HepG2 (cell line): ENCODE data around the gene GORASP2. TPM values are rescaled to one million over a fixed set of nuclear protein-coding genes. Genes with fewer than 3 reads are reported as not detected.
A peak's percentile ranks its signal among the peaks of the same experiment; 100 is the strongest.

ENCODE experiments used
- CAMTA2 ChIP-seq: sonication (generic); formaldehyde crosslinking; IDR thresholded peaks from 2 replicates; pipeline ENCODE4 v1.4.0; 2020; ENCODE audit warnings: mild to moderate bottlenecking, missing genetic modification reagents, borderline replicate concordance
- ELF1 ChIP-seq: sonication (generic); formaldehyde crosslinking; IDR thresholded peaks from 2 replicates; pipeline ENCODE4 v1.4.0; 2020; ENCODE audit warnings: missing genetic modification reagents
- FOSL2 ChIP-seq: sonication (generic); formaldehyde crosslinking; IDR thresholded peaks from 2 replicates; pipeline ENCODE4 v1.4.0; 2020; ENCODE audit warnings: missing genetic modification reagents
- GATA4 ChIP-seq: sonication (generic); IDR thresholded peaks from 2 replicates; pipeline ENCODE4 v1.6.1; 2016; ENCODE audit warnings: antibody characterized with exemption, low read depth, borderline replicate concordance
- NCOA2 ChIP-seq: sonication (generic); formaldehyde crosslinking; IDR thresholded peaks from 2 replicates; pipeline ENCODE4 v1.8.0; 2022; ENCODE audit warnings: inconsistent platforms
- RAD51 ChIP-seq: fragments of 450-650 bp; IDR thresholded peaks from 2 replicates; pipeline ENCODE4 v1.6.1; 2016; ENCODE audit warnings: borderline replicate concordance
- TRIM24 ChIP-seq: sonication (generic); formaldehyde crosslinking; IDR thresholded peaks from 2 replicates; pipeline ENCODE4 v1.8.0; 2022; ENCODE audit warnings: mild to moderate bottlenecking, missing genetic modification reagents
- XRCC5 ChIP-seq: fragments of 200-400 bp; formaldehyde crosslinking; optimal IDR thresholded peaks from 2 replicates; pipeline ENCODE3; 2017; ENCODE audit warnings: mild to moderate bottlenecking, low read length
- YEATS4 ChIP-seq: sonication (generic); formaldehyde crosslinking; IDR thresholded peaks from 2 replicates; pipeline ENCODE4 v1.4.0; 2020; ENCODE audit warnings: missing genetic modification reagents, borderline replicate concordance
- ZEB1 ChIP-seq: IDR thresholded peaks from 2 replicates; pipeline ENCODE4 v1.6.1; 2012; ENCODE audit warnings: mild to moderate bottlenecking, low read depth, inconsistent platforms; ENCODE audit not compliant: insufficient replicate concordance
- ZFP1 ChIP-seq: IDR thresholded peaks from 2 replicates; pipeline ENCODE4 v1.6.1; 2016
- ZNF350 ChIP-seq: sonication (generic); formaldehyde crosslinking; IDR thresholded peaks from 2 replicates; pipeline ENCODE4 v1.4.0; 2020; ENCODE audit warnings: mild to moderate bottlenecking, low read depth, missing genetic modification reagents, borderline replicate concordance
- ZNF75D ChIP-seq: sonication (generic); formaldehyde crosslinking; IDR thresholded peaks from 2 replicates; pipeline ENCODE4 v1.8.1; 2023; ENCODE audit warnings: missing genetic modification reagents, mild to moderate bottlenecking, borderline replicate concordance
- polyA plus RNA-seq, 8 experiments: library from polyadenylated mRNA; depleted of rRNA in 3 of 8; stranded (reverse) in 7 of 8; unstranded in 1 of 8; fragments of >200 nt; fragmentation: Illumina TruSeq in 4 of 8; extraction: Trizol in 4 of 8; gene quantifications; 2 replicates each; pipeline versions ENCODE4 v1.2.1 to v1.2.3, GENCODE V29; 2011 to 2016; ENCODE audit warnings: low read depth in 4 of 8, missing spikeins in 1 of 8, mixed read lengths in 1 of 8; ENCODE audit not compliant: insufficient read depth in 1 of 8
- total RNA-seq, 5 experiments: library from RNA; depleted of rRNA; stranded (reverse); fragments of >200 nt; fragmentation: Illumina TruSeq; extraction: Trizol; gene quantifications; 2 replicates each; pipeline ENCODE4 v1.2.3, GENCODE V29; 2016; ENCODE audit warnings: low read depth in 1 of 5
- TF ChIP-seq, protein P1 (sequence below): IDR thresholded peaks from 2 replicates; pipeline ENCODE4 v1.6.1; 2016; ENCODE audit warnings: low read depth
- TF ChIP-seq, protein P2 (sequence below): sonication (generic); formaldehyde crosslinking; IDR thresholded peaks from 2 replicates; pipeline ENCODE4 v1.5.1; 2020; ENCODE audit warnings: missing genetic modification reagents, mild to moderate bottlenecking, borderline replicate concordance
- TF ChIP-seq, protein P3 (sequence below): sonication (generic); formaldehyde crosslinking; IDR thresholded peaks from 2 replicates; pipeline ENCODE4 v1.4.0; 2020; ENCODE audit warnings: missing genetic modification reagents

Gene GORASP2
- total and polyA plus RNA-seq, 2 of the 13 experiments (the other 11 are each of a cell fraction or from before 2014, with no cell fraction given) = 103 to 239 TPM

DNA sequence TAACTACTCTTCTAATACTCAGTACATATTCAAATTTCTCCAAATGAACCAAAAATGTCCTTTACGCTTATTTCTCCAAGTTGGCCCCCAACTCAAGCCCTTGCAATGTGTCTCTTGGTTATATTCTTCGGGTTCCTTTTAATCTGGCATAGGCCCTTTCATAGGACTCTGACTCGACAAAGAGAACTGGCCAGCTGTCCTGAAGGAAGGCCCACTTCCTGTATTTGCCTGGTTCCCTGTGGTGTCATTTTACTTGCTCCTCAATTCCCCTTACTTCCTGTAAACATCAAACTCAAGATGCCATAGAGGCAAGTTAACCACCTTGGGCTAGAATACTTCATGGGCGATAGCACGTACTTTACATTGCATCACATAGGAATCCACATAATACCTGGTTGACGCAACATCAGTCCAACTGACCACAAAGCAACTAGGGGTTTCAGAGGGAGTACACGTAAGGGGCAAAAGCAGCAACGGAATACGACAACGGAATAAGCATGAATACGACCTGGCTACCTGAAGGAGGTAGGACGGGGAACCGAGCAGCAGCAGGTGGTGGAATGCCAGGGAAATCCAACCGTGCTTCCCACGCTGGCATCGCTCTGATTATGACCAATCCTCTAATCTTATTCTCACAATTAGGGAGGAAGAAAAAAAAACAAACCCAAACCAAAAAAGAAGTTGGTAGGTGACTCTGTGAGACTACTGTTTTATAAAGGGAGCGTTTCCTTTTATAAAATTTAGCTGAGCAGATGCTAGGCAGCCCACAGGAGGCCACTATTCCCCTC, 823 bp upstream of the GORASP2 start (continued):
- TF ChIP-seq ELF1 (CRISPR knock-in tag) = peak; percentile 94
- TF ChIP-seq, protein P1, sequence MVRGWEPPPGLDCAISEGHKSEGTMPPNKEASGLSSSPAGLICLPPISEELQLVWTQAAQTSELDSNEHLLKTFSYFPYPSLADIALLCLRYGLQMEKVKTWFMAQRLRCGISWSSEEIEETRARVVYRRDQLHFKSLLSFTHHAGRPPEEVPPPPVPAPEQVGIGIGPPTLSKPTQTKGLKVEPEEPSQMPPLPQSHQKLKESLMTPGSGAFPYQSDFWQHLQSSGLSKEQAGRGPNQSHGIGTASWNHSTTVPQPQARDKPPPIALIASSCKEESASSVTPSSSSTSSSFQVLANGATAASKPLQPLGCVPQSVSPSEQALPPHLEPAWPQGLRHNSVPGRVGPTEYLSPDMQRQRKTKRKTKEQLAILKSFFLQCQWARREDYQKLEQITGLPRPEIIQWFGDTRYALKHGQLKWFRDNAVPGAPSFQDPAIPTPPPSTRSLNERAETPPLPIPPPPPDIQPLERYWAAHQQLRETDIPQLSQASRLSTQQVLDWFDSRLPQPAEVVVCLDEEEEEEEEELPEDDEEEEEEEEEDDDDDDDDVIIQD (CRISPR knock-in tag) = peak; percentile 48; the same call in 1 of the 2 replicates
- TF ChIP-seq, protein P2, sequence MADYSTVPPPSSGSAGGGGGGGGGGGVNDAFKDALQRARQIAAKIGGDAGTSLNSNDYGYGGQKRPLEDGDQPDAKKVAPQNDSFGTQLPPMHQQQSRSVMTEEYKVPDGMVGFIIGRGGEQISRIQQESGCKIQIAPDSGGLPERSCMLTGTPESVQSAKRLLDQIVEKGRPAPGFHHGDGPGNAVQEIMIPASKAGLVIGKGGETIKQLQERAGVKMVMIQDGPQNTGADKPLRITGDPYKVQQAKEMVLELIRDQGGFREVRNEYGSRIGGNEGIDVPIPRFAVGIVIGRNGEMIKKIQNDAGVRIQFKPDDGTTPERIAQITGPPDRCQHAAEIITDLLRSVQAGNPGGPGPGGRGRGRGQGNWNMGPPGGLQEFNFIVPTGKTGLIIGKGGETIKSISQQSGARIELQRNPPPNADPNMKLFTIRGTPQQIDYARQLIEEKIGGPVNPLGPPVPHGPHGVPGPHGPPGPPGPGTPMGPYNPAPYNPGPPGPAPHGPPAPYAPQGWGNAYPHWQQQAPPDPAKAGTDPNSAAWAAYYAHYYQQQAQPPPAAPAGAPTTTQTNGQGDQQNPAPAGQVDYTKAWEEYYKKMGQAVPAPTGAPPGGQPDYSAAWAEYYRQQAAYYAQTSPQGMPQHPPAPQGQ (CRISPR knock-in tag) = 0 out of 2 replicates have a peak, but pooled peaks have one; percentile 44
- no peak for TF ChIP-seq XRCC5
- peak; percentile 17; the same call in 1 of the 2 replicates for TF ChIP-seq NCOA2 (CRISPR knock-in tag)
- TF ChIP-seq ZNF350 (CRISPR knock-in tag) = no peak
- peak; percentile 49; the same call in 1 of the 2 replicates for TF ChIP-seq FOSL2
- TF ChIP-seq ZFP1 = no peak; the same call in 1 of the 2 replicates
- TF ChIP-seq CAMTA2 (CRISPR knock-in tag) = no peak
- no peak for TF ChIP-seq RAD51
- TF ChIP-seq, protein P3, sequence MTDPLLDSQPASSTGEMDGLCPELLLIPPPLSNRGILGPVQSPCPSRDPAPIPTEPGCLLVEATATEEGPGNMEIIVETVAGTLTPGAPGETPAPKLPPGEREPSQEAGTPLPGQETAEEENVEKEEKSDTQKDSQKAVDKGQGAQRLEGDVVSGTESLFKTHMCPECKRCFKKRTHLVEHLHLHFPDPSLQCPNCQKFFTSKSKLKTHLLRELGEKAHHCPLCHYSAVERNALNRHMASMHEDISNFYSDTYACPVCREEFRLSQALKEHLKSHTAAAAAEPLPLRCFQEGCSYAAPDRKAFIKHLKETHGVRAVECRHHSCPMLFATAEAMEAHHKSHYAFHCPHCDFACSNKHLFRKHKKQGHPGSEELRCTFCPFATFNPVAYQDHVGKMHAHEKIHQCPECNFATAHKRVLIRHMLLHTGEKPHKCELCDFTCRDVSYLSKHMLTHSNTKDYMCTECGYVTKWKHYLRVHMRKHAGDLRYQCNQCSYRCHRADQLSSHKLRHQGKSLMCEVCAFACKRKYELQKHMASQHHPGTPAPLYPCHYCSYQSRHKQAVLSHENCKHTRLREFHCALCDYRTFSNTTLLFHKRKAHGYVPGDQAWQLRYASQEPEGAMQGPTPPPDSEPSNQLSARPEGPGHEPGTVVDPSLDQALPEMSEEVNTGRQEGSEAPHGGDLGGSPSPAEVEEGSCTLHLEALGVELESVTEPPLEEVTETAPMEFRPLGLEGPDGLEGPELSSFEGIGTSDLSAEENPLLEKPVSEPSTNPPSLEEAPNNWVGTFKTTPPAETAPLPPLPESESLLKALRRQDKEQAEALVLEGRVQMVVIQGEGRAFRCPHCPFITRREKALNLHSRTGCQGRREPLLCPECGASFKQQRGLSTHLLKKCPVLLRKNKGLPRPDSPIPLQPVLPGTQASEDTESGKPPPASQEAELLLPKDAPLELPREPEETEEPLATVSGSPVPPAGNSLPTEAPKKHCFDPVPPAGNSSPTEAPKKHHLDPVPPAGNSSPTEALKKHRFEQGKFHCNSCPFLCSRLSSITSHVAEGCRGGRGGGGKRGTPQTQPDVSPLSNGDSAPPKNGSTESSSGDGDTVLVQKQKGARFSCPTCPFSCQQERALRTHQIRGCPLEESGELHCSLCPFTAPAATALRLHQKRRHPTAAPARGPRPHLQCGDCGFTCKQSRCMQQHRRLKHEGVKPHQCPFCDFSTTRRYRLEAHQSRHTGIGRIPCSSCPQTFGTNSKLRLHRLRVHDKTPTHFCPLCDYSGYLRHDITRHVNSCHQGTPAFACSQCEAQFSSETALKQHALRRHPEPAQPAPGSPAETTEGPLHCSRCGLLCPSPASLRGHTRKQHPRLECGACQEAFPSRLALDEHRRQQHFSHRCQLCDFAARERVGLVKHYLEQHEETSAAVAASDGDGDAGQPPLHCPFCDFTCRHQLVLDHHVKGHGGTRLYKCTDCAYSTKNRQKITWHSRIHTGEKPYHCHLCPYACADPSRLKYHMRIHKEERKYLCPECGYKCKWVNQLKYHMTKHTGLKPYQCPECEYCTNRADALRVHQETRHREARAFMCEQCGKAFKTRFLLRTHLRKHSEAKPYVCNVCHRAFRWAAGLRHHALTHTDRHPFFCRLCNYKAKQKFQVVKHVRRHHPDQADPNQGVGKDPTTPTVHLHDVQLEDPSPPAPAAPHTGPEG (CRISPR knock-in tag) = no peak
- peak; percentile 70 for TF ChIP-seq ZEB1
- no peak for TF ChIP-seq ZNF75D
- no peak for TF ChIP-seq TRIM24
- TF ChIP-seq GATA4 = no peak
- no peak for TF ChIP-seq YEATS4
